HG02852 (cell line): ENCODE results near the gene DGKG.

Source experiments
- ATAC-seq: cut with Tn5 transposase; IDR thresholded peaks from one replicate; pipeline ENCODE4 v1.9.1; 2021; ENCODE audit warnings: mild to moderate bottlenecking, moderate library complexity; ENCODE audit not compliant: unreplicated experiment

DGKG gene

DNA sequence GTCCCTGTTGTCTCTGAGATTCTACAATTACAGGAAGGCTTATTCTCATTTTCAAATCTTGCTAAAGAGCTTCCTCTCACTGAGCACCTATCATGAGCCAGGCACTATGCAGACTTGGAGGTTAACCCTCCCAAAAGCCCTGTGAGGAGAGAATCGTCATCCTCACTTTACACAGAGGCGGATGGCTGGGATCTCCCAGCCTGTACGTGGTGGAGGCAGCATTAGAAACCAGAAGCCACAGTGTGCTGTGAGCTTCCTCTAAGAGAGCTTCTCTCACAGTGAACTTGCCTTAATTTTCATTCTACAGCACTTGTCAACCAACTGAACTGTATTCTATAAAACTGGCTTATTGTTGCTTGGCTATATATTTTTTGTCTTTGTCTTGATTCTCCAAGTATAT is 6.1 kb upstream of the DGKG start:
- ATAC-seq, result no peak

DNA sequence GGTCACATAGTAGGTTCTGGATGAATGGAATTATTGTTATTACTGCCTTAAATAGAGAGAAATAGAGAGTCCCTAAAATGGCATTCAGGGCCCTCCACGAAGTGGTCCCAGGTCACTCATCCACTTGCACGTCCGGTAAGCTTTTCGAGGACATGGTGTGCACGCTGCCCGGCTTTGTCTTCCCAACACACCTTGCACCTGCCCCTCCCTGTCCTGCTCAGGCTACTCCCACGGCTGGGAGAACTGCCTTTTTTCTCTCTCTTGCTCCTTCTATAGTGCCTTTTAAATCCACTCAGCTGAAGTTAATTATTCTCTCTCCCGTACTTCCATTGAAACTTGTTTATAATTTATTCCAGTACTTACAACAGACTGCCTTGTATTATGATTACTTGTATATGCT is 5.6 kb upstream of the DGKG start:
- no peak for ATAC-seq

DNA sequence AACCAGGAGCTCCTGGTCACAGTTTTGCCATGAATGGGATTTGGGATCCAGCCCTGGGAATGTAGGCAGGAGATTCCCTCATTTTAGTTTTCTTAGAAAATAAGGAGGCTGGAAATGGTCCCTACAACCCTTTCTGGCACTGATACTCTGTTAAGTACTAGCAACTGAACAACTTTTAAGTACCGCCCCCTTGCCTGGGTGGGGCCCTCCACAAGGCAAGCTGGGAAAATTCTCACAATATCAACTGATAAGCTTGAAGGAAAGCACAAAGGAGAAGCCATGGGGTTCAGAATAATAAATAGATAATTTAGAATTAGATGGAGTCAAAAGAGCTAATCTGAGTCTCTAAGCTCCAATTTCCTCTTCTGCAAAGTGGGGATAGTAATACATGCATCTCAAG is 4.2 kb upstream of the DGKG start:
- ATAC-seq, result no peak

DNA sequence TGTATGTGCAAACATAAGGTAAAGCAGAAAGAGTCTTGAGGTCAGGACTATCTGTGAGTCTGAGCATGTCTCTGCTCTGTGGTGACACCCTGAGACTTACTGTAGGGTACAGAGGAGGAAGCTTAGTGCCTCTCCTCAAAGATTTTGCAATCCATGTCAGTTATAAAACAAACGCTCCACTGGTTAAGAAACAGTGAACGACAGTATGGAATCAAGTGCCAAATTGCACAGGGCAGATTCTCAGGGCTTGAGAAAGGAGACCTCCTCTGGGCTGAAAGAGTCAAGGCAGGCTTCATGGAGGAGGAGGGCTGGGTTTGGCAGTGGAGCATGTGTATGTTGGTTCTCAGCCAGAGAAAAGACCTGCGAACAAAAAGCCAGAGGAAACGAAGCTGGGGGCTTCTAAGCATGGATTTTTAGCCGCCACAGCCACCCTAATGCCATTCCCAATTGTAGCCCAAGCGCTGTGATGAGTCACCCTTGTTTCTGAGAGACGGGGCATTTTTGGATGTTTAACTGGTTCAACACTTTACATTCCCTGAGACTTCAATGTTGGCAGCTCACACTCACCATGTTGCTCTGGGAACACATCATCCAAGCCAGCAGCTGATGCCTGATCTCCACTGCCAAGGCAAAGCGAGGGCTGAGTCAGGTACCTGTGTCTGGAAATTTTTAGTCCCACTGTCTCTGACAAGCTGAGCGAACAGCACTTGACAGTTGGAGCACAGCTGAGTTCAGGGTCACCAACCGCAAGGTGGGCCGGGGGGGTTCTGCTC is 3.4 kb upstream of the DGKG start:
- no peak for ATAC-seq

DNA sequence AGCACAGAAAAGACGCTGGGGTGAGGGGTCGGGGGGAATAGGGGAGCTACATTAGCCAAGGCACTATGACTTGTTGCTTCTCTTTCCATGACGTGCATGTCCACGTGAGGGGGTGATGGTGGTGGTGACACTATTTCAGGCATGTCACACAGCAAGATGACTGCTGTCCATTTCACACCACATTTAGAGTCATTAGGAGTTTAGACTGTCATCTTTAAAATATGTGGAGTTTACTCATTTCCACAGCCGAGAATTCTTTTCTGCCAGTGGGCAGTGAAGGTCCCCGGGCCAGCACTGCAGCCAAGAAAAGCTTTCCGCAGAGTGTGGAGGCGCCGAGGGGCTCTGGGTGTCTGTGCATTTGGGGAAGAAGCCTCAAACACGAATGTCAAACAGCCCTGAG is 954 bp upstream of the DGKG start:
- ATAC-seq, result no peak

DNA sequence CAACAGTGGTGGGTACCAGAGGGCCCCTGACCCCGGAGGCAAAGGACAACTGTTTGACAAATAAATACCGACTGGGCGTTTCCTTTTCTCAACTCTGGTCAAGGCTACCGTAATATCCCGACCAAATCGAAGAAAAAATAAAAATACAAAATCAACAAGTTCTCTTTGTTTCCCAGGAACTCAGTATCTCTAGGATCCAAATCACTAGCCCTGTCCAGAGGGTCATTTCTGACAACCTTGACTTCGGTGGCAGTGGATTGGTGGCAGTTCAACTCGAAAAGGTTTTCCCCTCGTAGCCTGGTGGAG is 456 bp upstream of the DGKG start:
- no peak for ATAC-seq

DNA sequence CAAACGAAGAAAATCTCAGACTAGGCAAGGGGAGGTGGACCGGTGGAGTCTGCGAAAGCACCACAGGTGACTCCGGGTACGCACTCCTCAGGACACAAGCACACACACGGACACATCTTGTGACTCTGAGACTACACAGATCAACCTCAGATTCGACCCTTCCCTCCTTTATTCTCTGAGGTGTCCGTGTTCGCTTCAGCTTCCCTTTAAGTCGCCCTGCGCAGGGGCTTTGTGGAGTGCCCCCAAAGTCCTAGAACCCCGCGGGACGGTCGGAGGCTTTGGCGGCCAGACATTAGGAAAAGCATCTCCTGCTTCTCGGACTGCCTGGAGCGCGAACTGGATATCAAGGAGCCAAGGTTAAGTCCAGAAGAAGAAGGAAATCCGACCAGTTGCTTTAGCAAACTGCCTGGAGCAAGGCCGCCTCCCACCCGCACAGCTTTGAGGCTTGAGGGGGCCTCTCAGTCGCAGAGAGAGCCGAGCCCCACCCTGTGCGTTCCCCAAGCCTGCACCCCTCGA is 730 bp downstream of the DGKG start:
- ATAC-seq, result no peak

DNA sequence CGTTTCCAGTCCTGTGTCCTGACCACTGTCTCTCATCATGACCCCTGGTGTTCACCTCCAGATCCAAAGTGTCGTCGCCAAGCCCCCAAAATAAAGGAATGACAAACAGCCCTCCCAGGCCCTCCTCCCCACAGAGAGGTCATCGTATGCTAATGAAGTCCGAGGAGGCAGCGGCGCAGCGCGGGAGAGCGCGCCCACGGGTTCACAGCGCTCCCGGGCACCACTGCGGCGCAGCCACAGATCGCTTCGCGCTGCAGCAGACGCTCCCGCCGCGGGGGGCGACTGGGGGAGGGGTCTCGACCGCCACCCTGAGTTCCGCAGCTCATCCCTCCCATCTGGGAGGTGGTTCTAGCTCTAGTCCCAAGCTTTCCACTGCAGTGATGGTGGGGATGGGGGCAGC is 1.3 kb downstream of the DGKG start:
- no peak for ATAC-seq

DNA sequence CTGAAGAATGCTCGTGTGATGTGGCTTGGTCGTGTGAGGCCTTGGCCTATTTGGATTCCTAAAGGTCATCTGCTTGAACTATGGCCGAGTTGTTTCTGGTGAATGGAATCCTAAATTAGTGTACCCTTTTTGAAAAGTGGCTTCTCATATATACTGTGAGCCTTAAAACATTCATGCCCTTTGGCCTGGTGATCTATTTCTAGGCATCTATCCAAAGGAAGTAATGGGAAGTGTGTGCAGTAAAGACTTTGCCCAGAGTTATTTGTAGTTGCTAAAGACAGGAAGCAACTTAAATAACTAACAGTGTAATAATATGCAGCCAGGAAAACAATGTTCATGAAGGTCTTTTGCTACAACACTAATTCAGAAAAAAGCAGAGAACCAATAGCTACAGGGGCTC is 3.0 kb downstream of the DGKG start:
- ATAC-seq, result no peak

DNA sequence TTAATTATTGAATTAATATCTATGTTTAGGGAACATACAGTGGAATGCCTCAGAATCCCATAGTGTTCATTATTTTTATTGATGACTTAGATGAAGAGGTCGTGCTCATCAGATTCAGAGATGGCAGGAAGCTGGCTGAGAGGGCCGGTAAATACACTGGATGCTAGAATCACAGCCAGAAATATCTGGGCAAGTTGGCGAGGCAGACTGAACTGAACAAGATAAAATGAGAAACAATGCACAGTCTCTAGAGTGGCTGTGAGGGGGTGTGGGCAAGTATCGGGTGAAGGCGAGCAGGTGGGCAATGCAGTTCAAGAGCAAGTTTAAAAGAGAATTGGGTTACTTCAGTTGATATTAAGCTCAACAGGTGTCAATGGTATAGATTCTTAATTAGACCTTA is 5.9 kb downstream of the DGKG start:
- ATAC-seq, result no peak

DNA sequence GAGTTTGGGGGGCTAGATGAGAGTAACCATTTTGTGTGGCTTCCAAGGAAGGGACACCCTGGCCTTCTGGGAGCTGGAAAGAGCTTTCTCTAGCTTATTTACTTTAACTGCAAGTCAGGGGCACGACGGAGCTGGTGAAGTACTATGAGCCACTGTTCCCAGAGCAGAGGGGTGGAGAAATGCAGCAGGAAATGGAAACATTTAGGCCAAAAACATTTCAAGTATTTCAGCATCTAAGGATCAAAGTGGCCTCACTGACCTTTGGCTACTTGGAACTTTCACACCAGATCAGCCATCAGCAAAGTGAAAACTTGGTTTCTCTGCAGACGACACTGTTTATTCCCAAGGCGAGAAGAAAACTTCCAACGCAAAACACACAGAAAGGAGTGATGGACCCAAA is 7.9 kb downstream of the DGKG start:
- ATAC-seq, result no peak

DNA sequence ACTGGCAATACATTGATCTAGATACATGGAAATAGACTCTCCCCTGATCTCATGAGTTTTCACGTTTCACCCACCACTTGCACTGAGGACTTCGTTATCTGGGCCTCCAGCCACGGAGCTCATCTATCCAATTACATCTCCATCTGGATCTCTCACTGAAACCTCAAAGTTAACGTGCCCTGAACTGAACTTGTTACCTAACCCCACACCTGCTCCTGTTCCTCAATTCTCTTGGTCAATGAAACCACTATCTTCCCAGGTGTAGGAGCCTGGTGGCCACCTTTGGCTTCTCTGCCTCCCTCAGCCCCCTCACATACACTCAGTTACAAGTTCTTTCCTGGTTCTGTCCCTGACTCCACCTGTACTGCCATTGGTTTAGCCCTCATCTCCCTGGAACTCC is 9.7 kb downstream of the DGKG start:
- no peak for ATAC-seq

DNA sequence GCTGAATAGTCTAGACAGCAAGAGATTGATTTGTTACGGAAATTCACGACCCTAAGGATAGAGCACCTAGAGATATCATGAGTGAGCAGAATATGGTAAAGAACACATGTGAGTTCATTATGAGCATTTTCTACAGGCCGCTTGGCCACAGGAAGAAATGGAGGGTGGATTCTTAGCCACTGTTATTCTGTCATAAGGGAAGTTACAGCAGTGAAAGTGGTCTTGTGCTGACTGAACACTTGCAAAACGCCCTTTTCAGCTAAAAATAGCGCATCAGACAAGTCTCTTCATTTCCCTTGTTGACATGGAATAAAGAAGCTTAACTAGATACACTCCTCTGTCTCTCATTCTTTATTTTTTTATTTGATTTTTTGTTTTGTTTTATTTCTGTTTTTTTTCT is 19.8 kb downstream of the DGKG start:
- peak; percentile 69 for ATAC-seq

DNA sequence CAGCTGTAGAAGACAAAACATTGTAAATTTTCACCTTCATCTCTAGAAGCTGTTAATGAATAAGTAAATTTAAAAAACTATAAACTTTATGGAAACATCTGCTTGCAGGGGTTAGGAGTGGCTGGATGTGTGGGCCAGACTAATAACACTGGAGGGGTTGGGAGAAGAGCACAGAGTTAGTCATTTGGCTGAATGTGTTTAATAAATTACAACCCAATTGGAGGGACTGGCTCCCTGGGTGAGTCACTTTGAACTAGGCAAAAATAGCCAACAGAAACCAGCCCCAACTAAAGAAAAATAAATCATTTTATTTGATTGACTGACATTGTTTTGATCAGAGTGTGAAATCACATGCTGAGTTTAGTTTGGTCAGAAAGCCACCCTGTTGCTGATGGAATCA is 21.8 kb downstream of the DGKG start:
- no peak for ATAC-seq

DNA sequence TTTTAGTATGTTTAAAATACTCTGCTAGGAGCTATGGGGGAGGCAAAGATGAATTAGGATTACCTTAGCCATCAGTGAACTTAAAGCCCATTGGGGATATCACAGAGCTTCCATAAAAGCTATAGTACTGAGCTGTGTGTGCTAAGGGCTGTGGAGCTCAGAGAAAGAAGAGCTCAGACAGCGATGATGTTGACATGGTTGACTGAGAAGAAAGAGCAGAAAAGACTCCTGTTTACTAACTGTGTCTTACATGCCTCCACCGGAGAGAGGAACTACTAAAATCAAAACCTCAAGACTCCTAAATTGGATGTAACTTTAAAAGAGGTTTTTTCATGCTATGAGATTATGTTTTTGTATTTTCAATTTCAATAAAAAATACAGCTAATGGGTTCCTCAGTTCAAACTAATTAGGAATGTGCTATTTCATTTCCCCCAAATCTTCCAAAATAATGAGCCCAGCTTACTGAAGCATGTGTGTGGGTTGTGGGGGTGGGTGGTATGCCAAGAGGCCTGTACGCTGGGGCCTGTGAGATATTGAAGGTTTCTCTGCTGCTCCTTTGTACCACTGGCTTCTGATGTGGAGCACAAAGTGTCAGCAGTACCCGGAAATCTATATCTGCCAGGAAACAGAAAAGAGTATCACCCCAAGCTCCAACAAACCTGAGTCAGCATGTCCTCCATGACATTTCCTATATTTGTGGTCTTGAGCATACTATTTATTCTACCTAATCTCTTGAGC is 22.7 kb downstream of the DGKG start:
- no peak for ATAC-seq

DNA sequence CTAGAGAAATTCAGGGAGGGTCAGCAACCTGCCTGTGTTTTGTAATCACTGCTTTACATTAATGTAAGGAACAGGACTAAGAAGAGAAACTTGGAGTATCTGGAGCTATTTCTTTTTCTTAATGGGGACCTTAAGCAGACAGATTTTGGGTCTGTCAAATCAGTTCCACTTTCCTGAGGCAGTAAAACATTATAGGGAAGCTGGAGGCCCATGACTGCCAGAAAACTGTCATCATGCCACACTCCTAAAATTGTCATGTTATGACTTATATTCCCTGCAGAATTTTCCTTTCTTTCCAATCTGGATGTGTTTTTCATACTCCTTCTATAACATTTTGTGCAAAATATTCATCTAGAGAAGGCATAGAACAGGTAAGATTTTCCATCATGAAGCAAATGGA is 28.8 kb downstream of the DGKG start:
- no peak for ATAC-seq

DNA sequence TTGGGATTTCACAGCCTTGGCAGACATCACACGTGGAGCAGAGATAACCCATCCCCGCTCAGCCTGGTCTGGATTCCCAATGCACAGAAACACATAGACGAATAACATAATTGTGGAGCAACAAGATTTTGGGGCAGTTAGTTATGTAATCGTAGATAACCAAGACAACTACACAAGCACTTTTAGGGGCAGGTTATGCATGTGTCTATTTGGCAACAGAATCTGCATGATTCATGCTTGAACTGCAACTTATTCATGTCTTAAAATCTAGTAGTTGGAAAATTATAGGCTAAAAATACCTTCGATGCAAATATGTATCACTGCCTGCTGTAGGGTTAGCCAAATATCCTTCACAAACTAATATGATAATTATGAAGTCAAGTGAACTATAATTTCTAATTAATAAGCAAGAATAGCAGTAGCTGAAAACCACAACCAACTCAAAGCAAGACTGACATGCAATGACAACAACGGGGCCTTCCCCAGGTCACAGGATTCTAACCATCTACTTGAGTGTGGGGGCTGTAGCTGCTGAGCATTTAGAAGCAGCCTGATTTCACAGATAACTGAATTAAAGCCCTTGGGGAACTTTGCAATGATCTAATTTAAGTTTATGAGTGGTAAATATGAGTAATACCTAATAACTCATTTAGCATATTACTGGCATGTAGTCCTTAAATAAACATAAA is 31.1 kb downstream of the DGKG start:
- no peak for ATAC-seq

DNA sequence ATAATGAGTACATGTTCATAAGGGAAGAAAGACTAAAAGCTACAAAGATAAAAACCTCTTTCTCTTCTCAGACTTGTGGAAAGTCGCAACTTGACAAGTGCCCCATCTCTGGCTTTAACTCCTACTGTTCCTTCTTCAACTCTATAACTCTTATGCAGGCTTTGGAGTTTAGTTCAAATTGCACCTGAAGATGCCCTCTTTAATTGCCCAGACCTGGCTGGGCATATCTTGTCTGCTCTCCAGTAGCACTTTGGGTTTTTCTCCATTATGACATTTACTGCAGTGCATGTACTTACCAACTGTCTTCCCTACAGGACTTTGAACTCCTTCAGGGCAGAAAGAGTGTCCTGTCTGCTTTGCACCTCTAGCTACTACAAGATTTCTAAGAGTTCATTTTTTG is 32.4 kb downstream of the DGKG start:
- no peak for ATAC-seq

DNA sequence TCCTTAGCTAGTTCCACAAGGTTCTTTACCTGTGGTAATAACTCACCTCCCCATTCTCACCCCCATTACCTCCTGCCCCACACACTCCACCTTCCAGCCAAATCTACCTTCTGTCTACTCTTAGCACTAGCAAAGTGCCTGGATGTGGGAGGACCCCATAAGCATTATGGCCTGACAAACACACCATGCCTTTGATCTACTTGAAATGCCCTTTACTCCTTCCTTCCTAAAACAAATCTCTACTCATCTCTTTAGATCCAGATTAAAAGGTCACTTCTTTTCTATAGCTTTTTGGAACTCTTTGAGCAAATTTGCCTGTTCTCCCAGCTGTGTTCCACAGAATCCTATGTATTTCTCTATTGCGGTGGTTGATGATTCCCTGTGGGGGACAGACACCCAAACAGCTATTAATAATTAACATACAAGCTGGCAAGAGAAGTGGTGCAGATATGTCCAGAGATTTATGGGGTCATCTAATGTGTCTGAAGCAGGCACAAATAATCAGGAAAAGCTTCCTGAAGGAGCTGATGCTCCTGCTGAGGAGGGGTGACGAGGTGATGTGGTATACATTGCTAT is 34.0 kb downstream of the DGKG start:
- ATAC-seq, result no peak

DNA sequence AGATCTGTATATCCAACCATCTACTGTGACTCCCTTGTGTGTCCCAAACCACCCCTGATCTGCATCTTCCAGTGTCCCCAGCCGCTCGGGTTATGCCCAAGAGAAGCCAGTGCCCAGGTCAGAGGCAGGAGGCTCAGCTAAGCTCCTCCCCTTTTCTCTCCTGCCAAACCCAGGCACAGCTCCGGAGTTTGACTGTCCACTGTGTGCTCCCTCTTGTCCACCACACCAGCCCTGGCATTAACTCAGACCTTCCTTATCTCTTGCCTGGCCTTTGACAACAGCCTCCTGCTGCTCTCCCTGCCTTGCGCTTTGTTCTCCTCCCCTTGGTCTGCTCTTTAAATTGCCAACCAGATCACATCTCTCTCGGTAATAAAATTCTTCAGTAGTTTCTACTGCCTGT is 39.3 kb downstream of the DGKG start:
- ATAC-seq, result no peak

DNA sequence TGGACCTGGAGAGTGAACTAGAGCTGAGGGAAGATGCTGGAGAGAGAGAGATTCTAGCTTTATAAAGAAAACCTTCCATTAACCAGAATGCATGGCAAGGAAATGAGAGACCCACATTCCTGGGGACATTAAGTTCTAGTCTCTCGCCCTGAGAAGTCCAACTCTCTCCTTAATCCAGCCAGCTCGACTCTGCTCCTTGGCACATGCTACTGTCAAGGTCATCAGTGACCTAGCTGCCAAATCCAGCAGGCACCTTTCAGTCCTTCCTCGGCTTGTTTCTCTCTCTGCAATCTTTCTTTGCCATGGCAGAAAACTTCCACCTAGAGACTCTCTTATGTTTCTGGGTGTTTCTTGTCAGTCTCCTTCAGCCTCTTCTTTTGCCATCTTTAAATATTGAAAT is 40.3 kb downstream of the DGKG start:
- ATAC-seq, result no peak
